Measurements from ENCODE around the gene SEZ6L2.

- no peak for TF ChIP-seq BHLHE40 (IDR thresholded peaks at IDR 0.05; ENCODE audit: low read length)
- TF ChIP-seq MED1 (CRISPR knock-in tag; IDR thresholded peaks at IDR 0.05; ENCODE audit: borderline replicate concordance): no peak
- no peak for TF ChIP-seq ELF1 (tag; IDR thresholded peaks at IDR 0.05)
- no peak for TF ChIP-seq SIN3A (IDR thresholded peaks at IDR 0.05; ENCODE audit: borderline replicate concordance in 2 of 2, control insufficient read depth in 1 of 2, low read depth in 2 of 2, low read length in 2 of 2)
- TF ChIP-seq CREB1 (IDR thresholded peaks at IDR 0.05): no peak
- TF ChIP-seq CREB1 (CRISPR knock-in tag; IDR thresholded peaks at IDR 0.05): no peak
- TF ChIP-seq ZNF79 (CRISPR knock-in tag; IDR thresholded peaks at IDR 0.05; ENCODE audit: low read depth): no peak
- TF ChIP-seq ZNF263 (CRISPR knock-in tag; IDR thresholded peaks at IDR 0.05; ENCODE audit: borderline replicate concordance): no peak
These were observed 68.6 kb downstream of the SEZ6L2 start for GRCh38 chr16:29830774-29831173.

Data from K562 (cell line).